ENCODE data around the gene FNDC10. TPM values are rescaled to one million over a fixed set of nuclear protein-coding genes. Genes with fewer than 3 reads are reported as not detected.

Gene FNDC10
- total and polyA plus RNA-seq, 9 of the 15 experiments (the other 6 are each of a cell fraction or from before 2014, with no cell fraction given), result 0.08 to 6.3 (median 1.6) TPM

- Histone ChIP-seq H3K9me1 (ENCODE audit: control insufficient read depth, insufficient read depth, low read length) (peaks cover 10% of the 10 kb centered on the region), H3K4me3 (no peak overlapping the region), H3K4me1 (replicated peaks in 1 of 2; ENCODE audit: control insufficient read depth in 2 of 2, insufficient read depth in 2 of 2, low read length in 2 of 2) (peaks cover 0 to 38% of the 10 kb centered on the region in 2 experiments; a peak in 3 of 5 replicates), H3K9me3 (replicated peaks; ENCODE audit: control insufficient read depth, insufficient read depth, low read depth, low read length) (no peaks in the 10 kb centered on the region; the same call in 1 of the 2 replicates), H3K4me2 (ENCODE audit: insufficient read depth, low read length) (no peak overlapping the region), H3K27me3 (ENCODE audit: control insufficient read depth in 2 of 2, insufficient read depth in 2 of 2, low read length in 2 of 2) (no peaks in the 10 kb centered on the region), H4K20me1 (replicated peaks; ENCODE audit: control insufficient read depth, insufficient read depth, low read length) (peaks cover 30% of the 10 kb centered on the region; the same call in 1 of the 2 replicates), H2AFZ (ENCODE audit: low read depth, low read length) (no peak overlapping the region), H3K36me3 (ENCODE audit: control insufficient read depth, insufficient read depth, low read length) (peaks cover 50% of the 10 kb centered on the region; the same call in 2 of the 3 replicates), H3K27ac (ENCODE audit: extremely low read depth, low read depth, low read length) (no peak overlapping the region), H3K79me2 (ENCODE audit: control insufficient read depth, insufficient read depth, low read length) (peaks cover 49% of the 10 kb centered on the region), H3K9ac (ENCODE audit: insufficient read depth in 1 of 2, low read depth in 2 of 2, low read length in 2 of 2) (no peak overlapping the region)
- 94% methylated on average over 35 of the region's 35 CpGs for WGBS (ENCODE audit: insufficient coverage, low coverage, missing lambda C conversion rate)
- ChIA-PET POLR2A (interaction anchor here (0.6 to 2.9 kb wide), 7 partner anchors 12 to 60 kb away, joined by 3 to 14 read pairs (median 3); no protein-coding TSS in a partner anchor), CTCF (ENCODE audit: low intra/inter-chr PET ratio) (no interaction called here)
- intact Hi-C loops (cut with micrococcal nuclease) (no loop called here), in situ Hi-C loops (cut with MboI) (no loop called here)
- no peak for FAIRE-seq
- no peak for ATAC-seq
- no peak for TF ChIP-seq XRCC3 (IDR thresholded peaks at IDR 0.05)
- TF ChIP-seq POLR2G (IDR thresholded peaks at IDR 0.05; ENCODE audit: low read depth, low read length), result peak; percentile 68
- 0 out of 2 replicates have a peak, but pooled peaks have one; percentile 5 for TF ChIP-seq POLR2AphosphoS5 (IDR thresholded peaks at IDR 0.05; ENCODE audit: control insufficient read depth, insufficient read depth, low read depth, low read length)
- no peak for DNase-seq (ENCODE audit: extremely low read depth in 1 of 4, low spot score in 3 of 4)
- no TSS peak for BruUV-seq (replicated peaks)
Measured at GRCh38 chr1:1553821-1554494, 46.0 kb downstream of the FNDC10 start.

- ChIA-PET POLR2A (interaction anchor here (0.9 kb wide), 1 partner anchor 9 kb away, joined by 4 read pairs; no protein-coding TSS in a partner anchor), CTCF (ENCODE audit: low intra/inter-chr PET ratio) (no interaction called here)
- peak; percentile 80 for TF ChIP-seq NR2C1 (IDR thresholded peaks at IDR 0.05)
- TF ChIP-seq NR2C1 (tag; IDR thresholded peaks at IDR 0.05), result peak; percentile 78
- no peak for TF ChIP-seq ZKSCAN8 (CRISPR knock-in tag; IDR thresholded peaks at IDR 0.05)
- no peak for TF ChIP-seq SMARCB1 (IDR thresholded peaks at IDR 0.05; ENCODE audit: insufficient read length, low read depth)
- peak; percentile 75; the same call in 1 of the 2 replicates for TF ChIP-seq NR2C2 (CRISPR knock-in tag; IDR thresholded peaks at IDR 0.05)
- TF ChIP-seq NR2C2 (tag; IDR thresholded peaks at IDR 0.05), result peak; percentile 58; the same call in 1 of the 2 replicates
- no peak overlapping the region for H3K4me2 ChIP-seq (ENCODE audit: insufficient read depth, low read length)
- H3K27me3 ChIP-seq (ENCODE audit: control insufficient read depth in 2 of 2, insufficient read depth in 2 of 2, low read length in 2 of 2), result no peaks in the 10 kb centered on the region
- intact Hi-C loops (cut with micrococcal nuclease), result no loop called here
- DNase-seq (ENCODE audit: extremely low read depth in 1 of 4, low spot score in 3 of 4) (no peak), FAIRE-seq (no peak), ATAC-seq (no peak)
- peaks cover 0 to 46% of the 10 kb centered on the region in 2 experiments; a peak in 3 of 5 replicates for H3K4me1 ChIP-seq (replicated peaks in 1 of 2; ENCODE audit: control insufficient read depth in 2 of 2, insufficient read depth in 2 of 2, low read length in 2 of 2)
- no peak overlapping the region for H2AFZ ChIP-seq (ENCODE audit: low read depth, low read length)
- in situ Hi-C loops (cut with MboI), result no loop called here
- WGBS (ENCODE audit: insufficient coverage, low coverage, missing lambda C conversion rate), result 88% methylated on average over 10 of the region's 10 CpGs
- peaks cover 10% of the 10 kb centered on the region for H3K9me1 ChIP-seq (ENCODE audit: control insufficient read depth, insufficient read depth, low read length)
- H3K79me2 ChIP-seq (ENCODE audit: control insufficient read depth, insufficient read depth, low read length), result peaks cover 53% of the 10 kb centered on the region
- H3K4me3 ChIP-seq, result no peak overlapping the region
- H3K9ac ChIP-seq (ENCODE audit: insufficient read depth in 1 of 2, low read depth in 2 of 2, low read length in 2 of 2), result no peak overlapping the region
- no peak overlapping the region for H3K27ac ChIP-seq (ENCODE audit: extremely low read depth, low read depth, low read length)
- no TSS peak for BruUV-seq (replicated peaks)
- no peaks in the 10 kb centered on the region; the same call in 1 of the 2 replicates for H3K9me3 ChIP-seq (replicated peaks; ENCODE audit: control insufficient read depth, insufficient read depth, low read depth, low read length)
- H3K36me3 ChIP-seq (ENCODE audit: control insufficient read depth, insufficient read depth, low read length), result peaks cover 58% of the 10 kb centered on the region; the same call in 2 of the 3 replicates
- peaks cover 30% of the 10 kb centered on the region for H4K20me1 ChIP-seq (replicated peaks; ENCODE audit: control insufficient read depth, insufficient read depth, low read length)
Measured at GRCh38 chr1:1552263-1552639, 47.7 kb downstream of the FNDC10 start.

Measured in K562 (cell line).